ENCODE measurements around the gene METTL2B.
A peak's percentile ranks its signal among the peaks of the same experiment; 100 is the strongest.
"Not testable (repeated sequence)": the region's sequence is repeated elsewhere in the genome, so short reads cannot be mapped to it uniquely, and the experiment has no call there.

METTL2B gene

DNA sequence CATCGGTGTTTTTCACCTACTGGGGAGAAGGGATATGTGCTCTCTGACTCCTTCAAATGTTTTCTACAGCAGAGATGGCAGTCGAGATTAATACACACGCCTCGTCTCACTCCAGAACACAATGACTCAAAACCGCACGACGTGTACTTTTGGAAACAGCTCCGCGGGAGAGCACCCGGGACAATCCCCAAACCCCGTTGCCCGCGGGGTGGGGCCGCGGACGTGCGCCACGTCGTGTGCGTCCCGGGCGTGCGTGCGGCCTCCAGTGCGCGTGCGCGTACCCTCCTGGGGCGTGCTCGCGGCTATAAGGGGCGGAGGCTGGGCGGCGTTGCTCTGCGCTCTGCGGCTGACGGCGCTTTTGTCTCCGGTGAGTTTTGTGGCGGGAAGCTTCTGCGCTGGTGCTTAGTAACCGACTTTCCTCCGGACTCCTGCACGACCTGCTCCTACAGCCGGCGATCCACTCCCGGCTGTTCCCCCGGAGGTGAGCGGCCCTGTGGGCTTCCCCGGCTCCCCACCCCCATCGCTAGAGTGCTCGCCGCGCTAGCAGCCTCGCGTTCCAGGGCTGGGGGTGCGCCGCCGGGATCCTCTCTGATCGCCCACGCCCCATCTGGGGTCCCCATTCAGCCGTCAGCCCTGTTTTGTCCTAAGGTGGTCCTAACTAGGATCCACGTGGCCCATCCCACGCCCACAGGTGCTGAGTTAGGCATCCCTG, 20.8 kb upstream of the METTL2B start, which contains the start of gene HILPDA:
TSS of gene HILPDA (plus strand) at position 336 of the 712 bp plus-strand sequence. CDS start 1,391 bp downstream, outside the sequence.
- peak within 1 kb of the TSS; percentile 97 for H3K4me3 ChIP-seq (ENCODE audit: low read depth, low read length)
- TF ChIP-seq, protein P1, sequence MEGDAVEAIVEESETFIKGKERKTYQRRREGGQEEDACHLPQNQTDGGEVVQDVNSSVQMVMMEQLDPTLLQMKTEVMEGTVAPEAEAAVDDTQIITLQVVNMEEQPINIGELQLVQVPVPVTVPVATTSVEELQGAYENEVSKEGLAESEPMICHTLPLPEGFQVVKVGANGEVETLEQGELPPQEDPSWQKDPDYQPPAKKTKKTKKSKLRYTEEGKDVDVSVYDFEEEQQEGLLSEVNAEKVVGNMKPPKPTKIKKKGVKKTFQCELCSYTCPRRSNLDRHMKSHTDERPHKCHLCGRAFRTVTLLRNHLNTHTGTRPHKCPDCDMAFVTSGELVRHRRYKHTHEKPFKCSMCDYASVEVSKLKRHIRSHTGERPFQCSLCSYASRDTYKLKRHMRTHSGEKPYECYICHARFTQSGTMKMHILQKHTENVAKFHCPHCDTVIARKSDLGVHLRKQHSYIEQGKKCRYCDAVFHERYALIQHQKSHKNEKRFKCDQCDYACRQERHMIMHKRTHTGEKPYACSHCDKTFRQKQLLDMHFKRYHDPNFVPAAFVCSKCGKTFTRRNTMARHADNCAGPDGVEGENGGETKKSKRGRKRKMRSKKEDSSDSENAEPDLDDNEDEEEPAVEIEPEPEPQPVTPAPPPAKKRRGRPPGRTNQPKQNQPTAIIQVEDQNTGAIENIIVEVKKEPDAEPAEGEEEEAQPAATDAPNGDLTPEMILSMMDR (IDR thresholded peaks at IDR 0.05; ENCODE audit: low read depth, low read length): no peak

DNA sequence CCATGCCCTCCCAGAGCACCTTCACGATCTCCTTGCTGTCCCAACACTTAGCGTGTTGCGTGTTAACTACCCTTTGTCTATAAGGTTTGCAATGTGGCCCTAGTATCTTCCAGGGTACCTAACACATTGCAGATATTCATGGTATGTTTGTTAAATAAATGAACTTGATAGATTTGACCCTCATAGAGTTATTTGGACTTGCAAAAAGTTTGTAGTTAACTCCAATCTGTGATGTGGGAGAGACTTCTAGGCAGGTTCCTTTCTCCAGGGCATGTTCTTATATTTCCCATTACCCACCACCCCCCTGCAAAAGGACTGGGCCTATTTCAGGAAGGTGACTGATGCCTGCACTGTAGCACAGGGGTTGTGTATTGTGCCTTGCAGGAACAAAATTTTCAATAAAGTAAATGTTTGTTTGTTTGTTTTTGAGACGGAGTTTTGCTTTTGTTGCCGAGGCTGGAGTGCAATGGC, 20.3 kb upstream of the METTL2B start:
- TF ChIP-seq, protein P1 (IDR thresholded peaks at IDR 0.05; ENCODE audit: low read depth, low read length): no peak
- peak overlapping the region; percentile 97 for H3K4me3 ChIP-seq (ENCODE audit: low read depth, low read length)

DNA sequence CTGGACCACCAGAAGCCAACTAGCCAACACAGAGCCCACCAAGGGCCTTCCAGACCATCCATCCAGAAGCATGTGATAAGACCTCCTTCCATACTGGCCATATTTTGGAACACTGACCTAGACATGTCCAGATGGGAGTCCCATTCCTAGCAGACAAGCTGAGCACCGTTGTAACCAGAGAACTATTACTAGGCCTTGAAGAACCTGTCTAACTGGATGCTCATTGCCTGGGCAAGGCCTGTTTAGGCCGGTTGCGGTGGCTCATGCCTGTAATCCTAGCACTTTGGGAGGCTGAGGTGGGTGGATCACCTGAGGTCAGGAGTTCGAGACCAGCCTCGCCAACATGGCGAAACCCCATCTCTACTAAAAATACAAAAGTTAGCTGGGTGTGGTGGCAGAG, 19.2 kb upstream of the METTL2B start:
- peak overlapping the region; percentile 97; the same call in 1 of the 2 replicates for H3K4me3 ChIP-seq (ENCODE audit: low read depth, low read length)

DNA sequence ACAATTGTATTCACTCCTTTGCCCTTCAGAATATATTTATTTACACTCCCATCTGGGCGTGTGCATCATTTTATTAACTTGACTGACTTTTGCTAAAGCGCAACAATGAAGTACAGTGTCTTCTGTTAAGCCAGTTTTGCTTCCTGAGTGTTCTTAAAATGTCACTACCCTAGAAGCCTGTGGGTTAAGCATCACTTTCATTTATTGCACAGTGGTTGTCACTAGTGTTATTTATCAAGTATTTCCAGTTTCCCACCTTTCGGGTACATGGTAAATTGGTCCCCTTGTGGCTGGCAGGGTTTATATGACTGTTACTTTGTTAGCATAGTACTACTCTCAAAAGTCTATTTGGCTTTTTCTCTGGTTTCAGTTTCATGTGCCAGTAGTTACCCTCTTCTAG, 17.6 kb upstream of the METTL2B start:
- TF ChIP-seq, protein P1 (IDR thresholded peaks at IDR 0.05; ENCODE audit: low read depth, low read length): no peak

DNA sequence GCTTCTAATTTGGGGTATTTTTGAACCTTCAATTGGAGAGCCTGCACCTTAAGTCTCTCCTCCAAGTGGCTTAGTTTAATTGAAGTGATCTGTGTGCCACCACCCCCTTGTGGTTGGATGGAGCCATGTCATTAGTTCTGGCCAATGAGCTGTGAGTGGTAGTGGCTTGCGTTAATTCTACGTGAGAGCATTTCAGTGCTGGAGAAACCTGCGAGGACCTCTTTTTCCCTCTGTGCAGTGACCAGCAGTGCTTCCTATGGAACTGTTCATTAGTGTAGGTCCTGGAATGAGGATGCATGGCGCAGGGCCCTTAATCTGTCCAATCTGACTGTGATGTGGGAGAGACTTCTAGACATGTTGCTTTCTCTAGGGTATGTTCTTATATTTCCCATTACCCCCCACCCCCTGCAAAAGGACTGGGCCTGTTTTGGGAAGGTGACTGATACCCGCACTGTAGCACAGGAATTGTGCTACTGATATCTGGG, 17.1 kb upstream of the METTL2B start:
- no peak overlapping the region for H3K4me3 ChIP-seq (ENCODE audit: low read depth, low read length)
- TF ChIP-seq, protein P1 (IDR thresholded peaks at IDR 0.05; ENCODE audit: low read depth, low read length): peak; percentile 77

More for the DNA sequence above, 17.6 kb upstream of the METTL2B start:
- no peak overlapping the region for H3K4me3 ChIP-seq (ENCODE audit: low read depth, low read length)

GRCh38 chr7:128462460-128462859, 14.1 kb upstream of the METTL2B start:
- H3K4me3 ChIP-seq (ENCODE audit: low read depth, low read length): no peak overlapping the region
- TF ChIP-seq, protein P1 (IDR thresholded peaks at IDR 0.05; ENCODE audit: low read depth, low read length): no peak

DNA sequence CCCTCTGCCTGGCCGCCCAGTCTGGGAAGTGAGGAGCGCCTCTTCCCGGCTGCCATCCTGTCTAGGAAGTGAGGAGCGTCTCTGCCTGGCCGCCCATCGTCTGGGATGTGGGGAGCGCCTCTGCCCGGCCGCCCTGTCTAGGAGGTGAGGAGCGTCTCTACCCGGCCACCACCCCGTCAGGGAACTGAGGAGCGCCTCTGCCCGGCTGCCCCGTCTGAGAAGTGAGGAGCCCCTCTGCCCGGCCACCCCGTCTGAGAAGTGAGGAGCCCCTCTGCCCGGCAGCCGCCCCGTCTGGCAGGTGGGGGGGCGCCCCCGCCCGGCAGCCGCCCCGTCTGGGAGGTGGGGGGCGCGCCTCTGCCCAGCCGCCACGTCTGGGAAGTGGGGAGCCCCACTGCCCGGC, 13.2 kb upstream of the METTL2B start:
- H3K4me3 ChIP-seq (ENCODE audit: low read depth, low read length): not testable (repeated sequence)

- H3K4me3 ChIP-seq (ENCODE audit: low read depth, low read length): not testable (repeated sequence)
These were observed 12.6 kb upstream of the METTL2B start for GRCh38 chr7:128463933-128464332.

GRCh38 chr7:128466871-128467270, 9.7 kb upstream of the METTL2B start:
- not testable (repeated sequence) for H3K4me3 ChIP-seq (ENCODE audit: low read depth, low read length)

DNA sequence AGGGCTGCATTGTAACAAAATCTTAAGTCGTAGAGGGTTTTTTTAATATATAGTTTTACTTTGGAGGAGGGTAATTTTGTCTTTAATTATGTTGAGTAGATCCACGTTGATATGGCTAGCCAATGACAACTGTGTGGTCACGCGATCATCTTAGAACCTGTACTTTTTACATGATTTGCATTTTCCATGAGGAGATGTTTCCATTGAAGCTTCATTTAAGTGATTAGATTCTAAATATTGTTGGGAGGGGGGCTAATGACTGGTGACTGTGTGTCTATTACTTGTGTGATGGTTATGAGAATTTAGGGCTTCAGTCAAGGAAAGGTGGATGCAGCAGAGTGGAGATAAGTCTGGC, 765 bp downstream of the METTL2B start:
- peak overlapping the region; percentile 79 for H3K4me3 ChIP-seq (ENCODE audit: low read depth, low read length)

GRCh38 chr7:128479082-128479481, 2.5 kb downstream of the METTL2B start:
- not testable (repeated sequence) for H3K4me3 ChIP-seq (ENCODE audit: low read depth, low read length)

DNA sequence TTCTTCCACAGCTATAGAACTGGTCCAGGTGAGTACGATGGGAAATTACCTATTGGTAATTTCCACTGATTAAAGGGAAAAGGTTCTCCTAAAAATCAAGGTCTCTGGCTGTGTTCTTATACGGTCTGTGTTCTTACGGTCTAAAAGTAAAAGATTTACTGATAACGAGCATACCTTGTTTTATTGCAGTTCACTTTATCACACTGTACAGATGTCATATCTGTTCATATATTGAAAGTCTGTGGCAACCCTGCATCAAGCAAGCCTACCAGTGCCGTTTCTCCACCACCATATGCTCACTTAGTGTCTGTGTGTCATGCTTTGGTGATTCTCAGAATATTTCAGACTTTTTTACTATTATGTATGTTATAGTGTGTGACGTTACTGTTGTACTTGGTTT, 11.6 kb downstream of the METTL2B start:
- not testable (repeated sequence) for H3K4me3 ChIP-seq (ENCODE audit: low read depth, low read length)
